ENCODE data around the gene ACSS3. TPM values are rescaled to one million over a fixed set of nuclear protein-coding genes. Genes with fewer than 3 reads are reported as not detected.

The ACSS3 gene
- total and polyA plus RNA-seq, 9 of the 15 experiments (the other 6 are each of a cell fraction or from before 2014, with no cell fraction given): 0.40 TPM; not detected in 8

GRCh38 chr12:81231574-81232368 lies 153.9 kb downstream of the ACSS3 start (continued):
- no peak for TF ChIP-seq SMAD4 (CRISPR knock-in tag; conservative IDR thresholded peaks at IDR 0.05)
- no peak for TF ChIP-seq CREM (IDR thresholded peaks at IDR 0.05; ENCODE audit: low read depth)

- no peak overlapping the region for H2AFZ ChIP-seq (ENCODE audit: low read depth, low read length)
- in situ Hi-C loops (cut with MboI) (no loop called here), intact Hi-C loops (cut with micrococcal nuclease) (no loop called here)
- ATAC-seq: no peak
- no peak for DNase-seq (ENCODE audit: extremely low read depth in 1 of 4, low spot score in 3 of 4)
- POLR2A ChIA-PET: no interaction called here
- H4K20me1 ChIP-seq (replicated peaks; ENCODE audit: control insufficient read depth, insufficient read depth, low read length): no peaks in the 10 kb centered on the region
- H3K4me3 ChIP-seq: no peak overlapping the region
- no peaks in the 10 kb centered on the region for H3K79me2 ChIP-seq (ENCODE audit: control insufficient read depth, insufficient read depth, low read length)
- no peak overlapping the region for H3K4me2 ChIP-seq (ENCODE audit: insufficient read depth, low read length)
- H3K9ac ChIP-seq (ENCODE audit: insufficient read depth in 1 of 2, low read depth in 2 of 2, low read length in 2 of 2): no peak overlapping the region
- H3K36me3 ChIP-seq (ENCODE audit: control insufficient read depth, insufficient read depth, low read length): no peaks in the 10 kb centered on the region
- 3% methylated on average over 2 of the region's 2 CpGs for WGBS (ENCODE audit: insufficient coverage, low coverage, missing lambda C conversion rate)
- H3K4me1 ChIP-seq (replicated peaks in 1 of 2; ENCODE audit: control insufficient read depth in 2 of 2, insufficient read depth in 2 of 2, low read length in 2 of 2): no peaks in the 10 kb centered on the region
- H3K27ac ChIP-seq (ENCODE audit: extremely low read depth, low read depth, low read length): no peak overlapping the region
- BruUV-seq (replicated peaks): no TSS peak
- no peaks in the 10 kb centered on the region for H3K27me3 ChIP-seq (ENCODE audit: control insufficient read depth in 2 of 2, insufficient read depth in 2 of 2, low read length in 2 of 2)
- H3K9me3 ChIP-seq (replicated peaks; ENCODE audit: control insufficient read depth, insufficient read depth, low read depth, low read length): no peaks in the 10 kb centered on the region
- CTCF ChIA-PET (ENCODE audit: low intra/inter-chr PET ratio): no interaction called here
- no peak for FAIRE-seq
- H3K9me1 ChIP-seq (ENCODE audit: control insufficient read depth, insufficient read depth, low read length): no peaks in the 10 kb centered on the region
- TF ChIP-seq HOMEZ (CRISPR knock-in tag; IDR thresholded peaks at IDR 0.05): no peak
- no peak for TF ChIP-seq ZNF778 (CRISPR knock-in tag; IDR thresholded peaks at IDR 0.05)
- no peak for TF ChIP-seq SIN3B (IDR thresholded peaks at IDR 0.05; ENCODE audit: low read depth)
- no peak for TF ChIP-seq E2F1 (CRISPR knock-in tag; IDR thresholded peaks at IDR 0.05)
- TF ChIP-seq ARHGAP35 (IDR thresholded peaks at IDR 0.05; ENCODE audit: partially characterized antibody): no peak
- no peak for TF ChIP-seq HNRNPUL1 (IDR thresholded peaks at IDR 0.05; ENCODE audit: low read length)
- TF ChIP-seq ARID1B (IDR thresholded peaks at IDR 0.05): no peak
- no peak for TF ChIP-seq CCNT2 (IDR thresholded peaks at IDR 0.05; ENCODE audit: borderline replicate concordance, extremely low read depth, insufficient read length, low read depth, low read length)
- TF ChIP-seq TSC22D4 (tag; IDR thresholded peaks at IDR 0.05): no peak
- TF ChIP-seq U2AF1 (optimal IDR thresholded peaks at IDR 0.05; ENCODE audit: low read depth, low read length): no peak
- TF ChIP-seq SAFB (IDR thresholded peaks at IDR 0.05; ENCODE audit: borderline replicate concordance, low read depth, low read length): no peak
- TF ChIP-seq HMBOX1 (IDR thresholded peaks at IDR 0.05): no peak
- TF ChIP-seq PHF20 (IDR thresholded peaks at IDR 0.05; ENCODE audit: partially characterized antibody): no peak
These were observed 167.6 kb downstream of the ACSS3 start for GRCh38 chr12:81245458-81245857.

Measured in K562 (cell line).